22Rv1 (cell line): ENCODE results near the gene SH2D5.

Source experiments
- CTCF ChIP-seq: fragments of 450-650 bp; IDR thresholded peaks from 2 replicates; pipeline ENCODE4 v1.5.1; 2017; ENCODE audit warnings: mild to moderate bottlenecking
- ZFX ChIP-seq: fragments of 450-650 bp; IDR thresholded peaks from 2 replicates; pipeline ENCODE4 v1.6.1; 2017; ENCODE audit warnings: antibody characterized with exemption, borderline replicate concordance

- no peak for TF ChIP-seq CTCF
- TF ChIP-seq ZFX: no peak
Measured at GRCh38 chr1:20717452-20718342, 14.8 kb downstream of the SH2D5 start, which contains the start of gene KIF17.
